ENCODE results near the gene CCL5.

DNA sequence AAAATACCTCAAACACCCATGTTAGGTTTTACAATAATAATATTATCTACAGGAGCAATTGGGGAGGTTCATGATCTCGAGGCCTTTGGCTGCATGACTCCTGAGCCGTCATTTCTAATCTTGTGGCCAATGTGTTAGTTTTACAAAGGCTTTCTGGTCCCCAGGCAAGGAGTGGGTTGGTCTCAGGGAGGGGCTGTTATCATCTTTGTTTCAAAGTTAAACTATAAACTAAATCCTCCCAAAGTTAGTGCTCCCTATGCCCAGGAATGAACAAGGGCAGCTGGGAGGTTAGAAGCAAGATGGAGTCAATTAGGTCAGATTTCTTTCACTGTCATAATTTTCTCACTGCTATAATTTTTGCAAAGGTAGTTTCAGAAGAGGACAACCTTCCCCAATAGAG lies 9.1 kb upstream of the CCL5 start:
- TF ChIP-seq EZH2phosphoT487 (IDR thresholded peaks at IDR 0.05; ENCODE audit: insufficient read depth, low read depth): no peak
- TF ChIP-seq EZH2 (IDR thresholded peaks at IDR 0.05; ENCODE audit: insufficient read depth, poor library complexity, severe bottlenecking): no peak

Data from GM23248 (cell line).